MG63 (cell line): ENCODE data around the gene ALG1. TPM values are rescaled to one million over a fixed set of nuclear protein-coding genes. Genes with fewer than 3 reads are reported as not detected.
"Not testable (repeated sequence)": the region's sequence is repeated elsewhere in the genome, so short reads cannot be mapped to it uniquely, and the experiment has no call there.

ENCODE experiments used
- DNase-seq: peaks from one replicate; pipeline ENCODE4 v3.0.0-alpha.2; 2020
- H3K27me3 ChIP-seq: fragments of 250-450 bp; sonication (Bioruptor Pico); 2 replicates; pipeline ENCODE4 v1.5.1; 2020; ENCODE audit warnings: mild to moderate bottlenecking, moderate library complexity
- H3K36me3 ChIP-seq: fragments of 250-450 bp; sonication (Bioruptor Pico); 2 replicates; pipeline ENCODE4 v1.5.1; 2020; ENCODE audit warnings: mild to moderate bottlenecking, moderate library complexity
- H3K4me3 ChIP-seq: fragments of 250-450 bp; sonication (Bioruptor Pico); 2 replicates; pipeline ENCODE4 v1.5.1; 2020; ENCODE audit warnings: mild to moderate bottlenecking, moderate library complexity
- H3K9me3 ChIP-seq: fragments of 250-450 bp; sonication (Bioruptor Pico); 2 replicates; pipeline ENCODE4 v1.5.1; 2020; ENCODE audit warnings: mild to moderate bottlenecking, moderate library complexity
- total RNA-seq: library from RNA; depleted of rRNA; stranded (reverse); fragments of >200 nt; shearing (Covaris generic); gene quantifications from 2 replicates; pipeline ENCODE4 v1.2.3, GENCODE V29; 2014; ENCODE audit warnings: low replicate concordance

ALG1 gene
- total RNA-seq, 1 experiment from 2014 or later = 53.2 TPM

- Histone ChIP-seq H3K27me3 (no peaks in the 10 kb centered on the region; the same call in 1 of the 2 replicates), H3K4me3 (no peak overlapping the region), H3K9me3 (no peaks in the 10 kb centered on the region)
Measured at GRCh38 chr16:5040451-5040850, 31.2 kb upstream of the ALG1 start.

GRCh38 chr16:5041600-5042133 lies 30.0 kb upstream of the ALG1 start:
- H3K4me3 ChIP-seq = no peak overlapping the region
- DNase-seq = peak; percentile 73

More at GRCh38 chr16:5040451-5040850, 31.2 kb upstream of the ALG1 start:
- no peaks in the 10 kb centered on the region for H3K36me3 ChIP-seq
- DNase-seq = no peak

GRCh38 chr16:5042574-5043171 lies 29.0 kb upstream of the ALG1 start:
- Histone ChIP-seq H3K27me3 (no peaks in the 10 kb centered on the region; the same call in 1 of the 2 replicates), H3K9me3 (no peaks in the 10 kb centered on the region), H3K4me3 (no peak overlapping the region), H3K36me3 (no peaks in the 10 kb centered on the region)
- DNase-seq = peak; percentile 65

More at GRCh38 chr16:5041600-5042133, 30.0 kb upstream of the ALG1 start:
- H3K9me3 ChIP-seq = no peaks in the 10 kb centered on the region
- no peaks in the 10 kb centered on the region; the same call in 1 of the 2 replicates for H3K27me3 ChIP-seq
- no peaks in the 10 kb centered on the region for H3K36me3 ChIP-seq

GRCh38 chr16:5044011-5044540 lies 27.6 kb upstream of the ALG1 start:
- Histone ChIP-seq H3K4me3 (no peak overlapping the region), H3K36me3 (no peaks in the 10 kb centered on the region), H3K27me3 (no peaks in the 10 kb centered on the region; the same call in 1 of the 2 replicates), H3K9me3 (no peaks in the 10 kb centered on the region; the same call in 1 of the 2 replicates)
- no peak for DNase-seq

- H3K36me3 ChIP-seq, H3K9me3 ChIP-seq, H3K27me3 ChIP-seq, DNase-seq, H3K4me3 ChIP-seq: not testable (repeated sequence)
Measured at GRCh38 chr16:5044581-5044980, 27.1 kb upstream of the ALG1 start.

- H3K4me3 ChIP-seq = no peak overlapping the region
- no peaks in the 10 kb centered on the region; the same call in 1 of the 2 replicates for H3K9me3 ChIP-seq
- DNase-seq = no peak
- no peaks in the 10 kb centered on the region for H3K36me3 ChIP-seq
- peaks cover 4% of the 10 kb centered on the region for H3K27me3 ChIP-seq
Measured at GRCh38 chr16:5045499-5046115, 26.0 kb upstream of the ALG1 start.

- Histone ChIP-seq H3K9me3 (no peaks in the 10 kb centered on the region; the same call in 1 of the 2 replicates), H3K36me3 (no peaks in the 10 kb centered on the region), H3K27me3 (peaks cover 10% of the 10 kb centered on the region), H3K4me3 (no peak overlapping the region)
- no peak for DNase-seq
Measured at GRCh38 chr16:5046914-5047313, 24.7 kb upstream of the ALG1 start.

GRCh38 chr16:5054876-5055865 lies 16.5 kb upstream of the ALG1 start:
- no peak overlapping the region for H3K4me3 ChIP-seq
- no peaks in the 10 kb centered on the region for H3K36me3 ChIP-seq
- H3K9me3 ChIP-seq = no peaks in the 10 kb centered on the region; the same call in 1 of the 2 replicates
- H3K27me3 ChIP-seq = peaks cover 11% of the 10 kb centered on the region
- no peak for DNase-seq

GRCh38 chr16:5056352-5056751 lies 15.3 kb upstream of the ALG1 start:
- H3K27me3 ChIP-seq = peaks cover 5% of the 10 kb centered on the region; the same call in 1 of the 2 replicates
- peak; percentile 40 for DNase-seq
- H3K36me3 ChIP-seq = no peaks in the 10 kb centered on the region
- H3K4me3 ChIP-seq = no peak overlapping the region
- H3K9me3 ChIP-seq = no peaks in the 10 kb centered on the region

- no peaks in the 10 kb centered on the region for H3K9me3 ChIP-seq
- no peak overlapping the region for H3K4me3 ChIP-seq
- peak; percentile 31 for DNase-seq
- no peaks in the 10 kb centered on the region for H3K36me3 ChIP-seq
- peaks cover 17% of the 10 kb centered on the region for H3K27me3 ChIP-seq
Measured at GRCh38 chr16:5058476-5058875, 13.2 kb upstream of the ALG1 start.

GRCh38 chr16:5059386-5060072 lies 12.1 kb upstream of the ALG1 start:
- Histone ChIP-seq H3K4me3 (no peak overlapping the region), H3K9me3 (no peaks in the 10 kb centered on the region), H3K27me3 (peaks cover 25% of the 10 kb centered on the region), H3K36me3 (no peaks in the 10 kb centered on the region)
- no peak for DNase-seq

- no peak for DNase-seq
- Histone ChIP-seq H3K4me3 (no peak overlapping the region), H3K9me3 (no peaks in the 10 kb centered on the region), H3K27me3 (peaks cover 31% of the 10 kb centered on the region), H3K36me3 (no peaks in the 10 kb centered on the region)
Measured at GRCh38 chr16:5060073-5060641, 11.5 kb upstream of the ALG1 start.

- Histone ChIP-seq H3K4me3 (no peak overlapping the region), H3K36me3 (no peaks in the 10 kb centered on the region), H3K27me3 (peaks cover 50% of the 10 kb centered on the region), H3K9me3 (no peaks in the 10 kb centered on the region)
- no peak for DNase-seq
Measured at GRCh38 chr16:5062051-5062450, 9.6 kb upstream of the ALG1 start.

GRCh38 chr16:5062790-5063765 lies 8.6 kb upstream of the ALG1 start:
- peaks cover 59% of the 10 kb centered on the region for H3K27me3 ChIP-seq
- no peak for DNase-seq
- H3K36me3 ChIP-seq = no peaks in the 10 kb centered on the region
- H3K9me3 ChIP-seq = no peaks in the 10 kb centered on the region
- no peak overlapping the region for H3K4me3 ChIP-seq

GRCh38 chr16:5064915-5065314 lies 6.7 kb upstream of the ALG1 start:
- no peak overlapping the region for H3K4me3 ChIP-seq
- no peaks in the 10 kb centered on the region for H3K9me3 ChIP-seq
- DNase-seq = no peak
- no peaks in the 10 kb centered on the region for H3K36me3 ChIP-seq
- peaks cover 59% of the 10 kb centered on the region for H3K27me3 ChIP-seq
